Measurements from ENCODE around the gene MGLL.
"Not testable (repeated sequence)": the region's sequence is repeated elsewhere in the genome, so short reads cannot be mapped to it uniquely, and the experiment has no call there.

MGLL gene

GRCh38 chr3:127688022-127688415 lies 134.3 kb downstream of the MGLL start:
- DNase-seq (ENCODE audit: low read depth): no peak
- no peak for TF ChIP-seq CTCF (conservative IDR thresholded peaks at IDR 0.05; ENCODE audit: control insufficient read depth, insufficient read depth, low read depth, low read length)
- no peak overlapping the region for H3K4me3 ChIP-seq (ENCODE audit: control insufficient read depth, low read depth, low read length)

GRCh38 chr3:127687228-127687737 lies 135.0 kb downstream of the MGLL start:
- DNase-seq (ENCODE audit: low read depth): no peak
- TF ChIP-seq CTCF (conservative IDR thresholded peaks at IDR 0.05; ENCODE audit: control insufficient read depth, insufficient read depth, low read depth, low read length): no peak
- no peak overlapping the region for H3K4me3 ChIP-seq (ENCODE audit: control insufficient read depth, low read depth, low read length)

GRCh38 chr3:127686512-127686894 lies 135.8 kb downstream of the MGLL start:
- no peak for TF ChIP-seq CTCF (conservative IDR thresholded peaks at IDR 0.05; ENCODE audit: control insufficient read depth, insufficient read depth, low read depth, low read length)
- H3K4me3 ChIP-seq (ENCODE audit: control insufficient read depth, low read depth, low read length): no peak overlapping the region
- DNase-seq (ENCODE audit: low read depth): no peak

- no peak overlapping the region for H3K4me3 ChIP-seq (ENCODE audit: control insufficient read depth, low read depth, low read length)
- TF ChIP-seq CTCF (conservative IDR thresholded peaks at IDR 0.05; ENCODE audit: control insufficient read depth, insufficient read depth, low read depth, low read length): no peak
- no peak for DNase-seq (ENCODE audit: low read depth)
Observed at GRCh38 chr3:127685708-127686511, 136.4 kb downstream of the MGLL start.

GRCh38 chr3:127684871-127685707 lies 137.2 kb downstream of the MGLL start:
- H3K4me3 ChIP-seq (ENCODE audit: control insufficient read depth, low read depth, low read length): no peak overlapping the region
- TF ChIP-seq CTCF (conservative IDR thresholded peaks at IDR 0.05; ENCODE audit: control insufficient read depth, insufficient read depth, low read depth, low read length): no peak
- no peak for DNase-seq (ENCODE audit: low read depth)

- no peak for TF ChIP-seq CTCF (conservative IDR thresholded peaks at IDR 0.05; ENCODE audit: control insufficient read depth, insufficient read depth, low read depth, low read length)
- no peak for DNase-seq (ENCODE audit: low read depth)
- H3K4me3 ChIP-seq (ENCODE audit: control insufficient read depth, low read depth, low read length): no peak overlapping the region
Observed at GRCh38 chr3:127682561-127682960, 139.8 kb downstream of the MGLL start.

GRCh38 chr3:127682175-127682554 lies 140.2 kb downstream of the MGLL start:
- H3K4me3 ChIP-seq (ENCODE audit: control insufficient read depth, low read depth, low read length); DNase-seq (ENCODE audit: low read depth): not testable (repeated sequence)
